HepG2 (cell line): ENCODE measurements around the gene PARP11. TPM values are rescaled to one million over a fixed set of nuclear protein-coding genes. Genes with fewer than 3 reads are reported as not detected.

Experiments used
- ATAC-seq: fragments of 200-7000 bp; cut with Tn5 transposase; 3 replicates; pipeline ENCODE4 v1.9.1; 2020; ENCODE audit warnings: mild to moderate bottlenecking, moderate library complexity
- BruUV-seq: library from RNA; stranded (reverse); fragments of 400-500 nt; replicated peaks from 2 replicates; lab custom pipeline; 2021; lab: Mats Ljungman, UMichigan
- CTCF ChIA-PET: fragments of 300-600 bp; formaldehyde crosslinking; extraction: SDS; loops from one replicate; lab custom pipeline; 2021; ENCODE audit warnings: low total read pairs, inconsistent platforms, low intra/inter-chr PET ratio; lab: Yijun Ruan, JAX
- POLR2A ChIA-PET: fragments of 350-600 bp; sonication (Branson Sonifier 250); formaldehyde crosslinking; loops from one replicate; lab custom pipeline; 2020; ENCODE audit warnings: antibody characterized with exemption, inconsistent platforms; lab: Yijun Ruan, JAX
- DNase-seq: peaks from one replicate; pipeline ENCODE4 v3.0.0-alpha.2; 2015; ENCODE audit warnings: low spot score
- FAIRE-seq: peaks from 3 replicates; lab custom pipeline; 2011; peaks lifted over from hg19 to GRCh38; lab: Jason Lieb, UNC
- H2AFZ ChIP-seq: one replicate; pipeline ENCODE4 v1.6.1; 2011; ENCODE audit warnings: low read length, inconsistent platforms
- H3K27ac ChIP-seq: fragments of 300-600 bp; 3 replicates; pipeline ENCODE4 v1.8.0; 2011; ENCODE audit warnings: mixed run types, mild to moderate bottlenecking, mixed read lengths, low read length, inconsistent platforms; ENCODE audit not compliant: insufficient read depth; ENCODE audit errors: extremely low read length
- H3K27me3 ChIP-seq, 2 experiments: fragments of 200-600 bp in 1 of 2; 2 replicates in 1 of 2; 3 replicates in 1 of 2; pipeline versions ENCODE4 v1.6.0 to v1.8.0; 2011; ENCODE audit warnings: low read length in 2 of 2, mild to moderate bottlenecking in 2 of 2, moderate library complexity in 2 of 2, inconsistent platforms in 1 of 2; ENCODE audit not compliant: insufficient read depth in 2 of 2, control insufficient read depth in 1 of 2
- H3K36me3 ChIP-seq, 2 experiments: fragments of 200-600 bp in 1 of 2; replicated peaks in 1 of 2; 2 replicates in 1 of 2; 3 replicates in 1 of 2; pipeline versions ENCODE4 v1.5.1 to v1.8.0; 2011; ENCODE audit warnings: low read length in 2 of 2, inconsistent platforms in 1 of 2; ENCODE audit not compliant: insufficient read depth in 2 of 2, control insufficient read depth in 1 of 2
- H3K4me1 ChIP-seq: 2 replicates; pipeline ENCODE4 v1.5.1; 2012; ENCODE audit warnings: low read length, inconsistent platforms; ENCODE audit not compliant: insufficient read depth
- H3K4me2 ChIP-seq: 2 replicates; pipeline ENCODE4 v1.6.0; 2011; ENCODE audit warnings: low read depth, low read length, inconsistent platforms
- H3K4me3 ChIP-seq, 3 experiments: fragments of 200-600 bp in 1 of 3; sonication (generic), shearing (Covaris generic) in 1 of 3; replicated peaks in 1 of 3; 2 replicates each; pipeline ENCODE4 v1.5.1; 2011 to 2016; ENCODE audit warnings: low read length in 3 of 3, inconsistent platforms in 2 of 3, low read depth in 2 of 3, mild to moderate bottlenecking in 2 of 3, control low read depth in 1 of 3, mixed read lengths in 1 of 3; ENCODE audit not compliant: insufficient read depth in 1 of 3
- H3K79me2 ChIP-seq: one replicate; pipeline ENCODE4 v1.6.1; 2011; ENCODE audit warnings: low read length, inconsistent platforms; ENCODE audit not compliant: insufficient read depth
- H3K9ac ChIP-seq: 2 replicates; pipeline ENCODE4 v1.6.0; 2011; ENCODE audit warnings: mild to moderate bottlenecking, low read depth, low read length, inconsistent platforms; ENCODE audit not compliant: insufficient read depth
- H3K9me3 ChIP-seq: 2 replicates; pipeline ENCODE4 v1.5.1; 2012; ENCODE audit warnings: mild to moderate bottlenecking, low read length
- H4K20me1 ChIP-seq: 2 replicates; pipeline ENCODE4 v1.6.0; 2011; ENCODE audit warnings: inconsistent platforms, mild to moderate bottlenecking, low read length, moderate library complexity; ENCODE audit not compliant: insufficient read depth
- ATF1 ChIP-seq: IDR thresholded peaks from 2 replicates; pipeline ENCODE4 v1.6.1; 2016; ENCODE audit warnings: mild to moderate bottlenecking, control low read depth
- BCL3 ChIP-seq: sonication (generic); formaldehyde crosslinking; IDR thresholded peaks from 2 replicates; pipeline ENCODE4 v1.5.1; 2020; ENCODE audit warnings: mild to moderate bottlenecking, missing genetic modification reagents, moderate library complexity
- BRD4 ChIP-seq: sonication (generic); formaldehyde crosslinking; IDR thresholded peaks from 2 replicates; pipeline ENCODE4 v1.4.0; 2020; ENCODE audit warnings: missing genetic modification reagents
- CREM ChIP-seq, 2 experiments: sonication (generic) in 1 of 2; formaldehyde crosslinking in 1 of 2; IDR thresholded peaks; 2 replicates each; pipeline versions ENCODE4 v1.4.0 to v1.6.1; 2016 to 2020; ENCODE audit warnings: antibody characterized with exemption in 1 of 2, mild to moderate bottlenecking in 1 of 2, missing genetic modification reagents in 1 of 2
- EP300 ChIP-seq, 3 experiments: sonication (generic) in 1 of 3; formaldehyde crosslinking in 1 of 3; IDR thresholded peaks; 2 replicates each; pipeline versions ENCODE4 v1.5.1 to v1.6.1; 2011 to 2020; ENCODE audit warnings: low read depth in 2 of 3, low read length in 2 of 3, borderline replicate concordance in 1 of 3, improper control_type of control experiment in 1 of 3, mild to moderate bottlenecking in 1 of 3, missing genetic modification reagents in 1 of 3, moderate library complexity in 1 of 3
- HES4 ChIP-seq: sonication (generic); formaldehyde crosslinking; IDR thresholded peaks from 2 replicates; pipeline ENCODE4 v1.9.0; 2021; ENCODE audit warnings: mild to moderate bottlenecking, missing genetic modification reagents, borderline replicate concordance
- HNRNPL ChIP-seq: fragments of 200-400 bp; formaldehyde crosslinking; IDR thresholded peaks from 2 replicates; pipeline ENCODE4 v1.6.1; 2017; ENCODE audit warnings: mild to moderate bottlenecking, low read depth, low read length
- MYNN ChIP-seq: sonication (generic); formaldehyde crosslinking; IDR thresholded peaks from 2 replicates; pipeline ENCODE4 v1.4.0; 2020; ENCODE audit warnings: mild to moderate bottlenecking, low read depth, missing genetic modification reagents
- PBX2 ChIP-seq: IDR thresholded peaks from 2 replicates; pipeline ENCODE4 v1.6.1; 2016; ENCODE audit warnings: control low read depth
- REL ChIP-seq: sonication (generic); formaldehyde crosslinking; conservative IDR thresholded peaks from 2 replicates; pipeline ENCODE4 v1.8.0; 2022; ENCODE audit warnings: mild to moderate bottlenecking, missing genetic modification reagents, moderate library complexity
- REPIN1 ChIP-seq: sonication (generic); formaldehyde crosslinking; IDR thresholded peaks from 2 replicates; pipeline ENCODE4 v1.8.0; 2022; ENCODE audit warnings: missing genetic modification reagents, low read depth, mild to moderate bottlenecking, borderline replicate concordance
- SMAD9 ChIP-seq: sonication (generic); formaldehyde crosslinking; IDR thresholded peaks from 2 replicates; pipeline ENCODE4 v1.5.1; 2020; ENCODE audit warnings: mild to moderate bottlenecking, missing genetic modification reagents
- TBX3 ChIP-seq: fragments of 450-650 bp; IDR thresholded peaks from 2 replicates; pipeline ENCODE4 v1.6.1; 2017; ENCODE audit warnings: antibody characterized with exemption, mild to moderate bottlenecking, inconsistent platforms, borderline replicate concordance
- ZFP82 ChIP-seq: sonication (generic); formaldehyde crosslinking; IDR thresholded peaks from 2 replicates; pipeline ENCODE4 v1.5.1; 2020; ENCODE audit warnings: mild to moderate bottlenecking, missing genetic modification reagents, borderline replicate concordance
- ZNF12 ChIP-seq: sonication (generic); formaldehyde crosslinking; IDR thresholded peaks from 2 replicates; pipeline ENCODE4 v1.5.0; 2020; ENCODE audit warnings: missing genetic modification reagents
- ZNF280B ChIP-seq: sonication (generic); formaldehyde crosslinking; IDR thresholded peaks from 2 replicates; pipeline ENCODE4 v1.5.0; 2020; ENCODE audit warnings: missing genetic modification reagents, mild to moderate bottlenecking, borderline replicate concordance
- ZNF296 ChIP-seq: sonication (generic); formaldehyde crosslinking; conservative IDR thresholded peaks from 2 replicates; pipeline ENCODE4 v1.5.0; 2020; ENCODE audit warnings: mild to moderate bottlenecking, missing genetic modification reagents
- ZNF446 ChIP-seq: sonication (generic); formaldehyde crosslinking; IDR thresholded peaks from 2 replicates; pipeline ENCODE4 v1.5.0; 2020; ENCODE audit warnings: mild to moderate bottlenecking, missing genetic modification reagents
- ZNF691 ChIP-seq: sonication (generic); formaldehyde crosslinking; IDR thresholded peaks from 2 replicates; pipeline ENCODE4 v1.4.0; 2020; ENCODE audit warnings: missing genetic modification reagents, low read depth, mild to moderate bottlenecking, borderline replicate concordance
- WGBS: methylation state at CpG from one replicate; pipeline ENCODE4 v1.1.6; 2017; ENCODE audit warnings: low lambda C conversion rate; 5-methylcytosine and 5-hydroxymethylcytosine counted together
- in situ Hi-C: cut with HindIII; loops from 2 replicates; pipeline ENCODE4 v1.10.0; 2017; ENCODE audit warnings: low pct_unique_long_range_greater_than_20kb; ENCODE audit not compliant: extremely low pct_ligation_motif_present
- intact Hi-C: fragments of 100-400 bp; cut with micrococcal nuclease; formaldehyde crosslinking; loops from one replicate; pipeline ENCODE4 v1.10.0; 2022; ENCODE audit not compliant: unreplicated experiment
- polyA plus RNA-seq, 8 experiments: library from polyadenylated mRNA; depleted of rRNA in 3 of 8; stranded (reverse) in 7 of 8; unstranded in 1 of 8; fragments of >200 nt; fragmentation: Illumina TruSeq in 4 of 8; extraction: Trizol in 4 of 8; gene quantifications; 2 replicates each; pipeline versions ENCODE4 v1.2.1 to v1.2.3, GENCODE V29; 2011 to 2016; ENCODE audit warnings: low read depth in 4 of 8, missing spikeins in 1 of 8, mixed read lengths in 1 of 8; ENCODE audit not compliant: insufficient read depth in 1 of 8
- total RNA-seq, 5 experiments: library from RNA; depleted of rRNA; stranded (reverse); fragments of >200 nt; fragmentation: Illumina TruSeq; extraction: Trizol; gene quantifications; 2 replicates each; pipeline ENCODE4 v1.2.3, GENCODE V29; 2016; ENCODE audit warnings: low read depth in 1 of 5

Gene PARP11
- total and polyA plus RNA-seq, 2 of the 13 experiments (the other 11 are each of a cell fraction or from before 2014, with no cell fraction given): 4.0 to 7.6 TPM

GRCh38 chr12:3805077-3805476 lies 68.1 kb downstream of the PARP11 start:
- H3K9ac ChIP-seq: no peak overlapping the region
- no peaks in the 10 kb centered on the region for H3K27me3 ChIP-seq
- no peaks in the 10 kb centered on the region for H3K36me3 ChIP-seq
- in situ Hi-C loops: loop anchor here (10.0 kb wide), 2 partner anchors 150 to 510 kb away; no protein-coding TSS in a partner anchor
- ATAC-seq (no peak), DNase-seq (no peak), FAIRE-seq (no peak)
- no peak overlapping the region for H2AFZ ChIP-seq
- H4K20me1 ChIP-seq: no peaks in the 10 kb centered on the region
- TF ChIP-seq HES4 (CRISPR knock-in tag): no peak
- no peak for TF ChIP-seq EP300 (IDR thresholded peaks at IDR 0.05; ENCODE audit: low read depth in 2 of 2, low read length in 2 of 2)
- TF ChIP-seq EP300 (CRISPR knock-in tag; IDR thresholded peaks at IDR 0.05; ENCODE audit: borderline replicate concordance): no peak
- no peak for TF ChIP-seq ATF1 (CRISPR knock-in tag)
- TF ChIP-seq ZNF280B (CRISPR knock-in tag): no peak
- TF ChIP-seq PBX2 (CRISPR knock-in tag): no peak
- no peak for TF ChIP-seq REPIN1 (CRISPR knock-in tag)
- no peak for TF ChIP-seq HNRNPL
- no peak for TF ChIP-seq ZNF446 (CRISPR knock-in tag)
- no peak for TF ChIP-seq SMAD9 (CRISPR knock-in tag)
- no peak for TF ChIP-seq ZNF12 (CRISPR knock-in tag)
- TF ChIP-seq CREM (IDR thresholded peaks at IDR 0.05): no peak
- no peak for TF ChIP-seq CREM (CRISPR knock-in tag; IDR thresholded peaks at IDR 0.05)
- TF ChIP-seq MYNN: no peak
- no peak for TF ChIP-seq REL (CRISPR knock-in tag)
- no peak for TF ChIP-seq ZNF691 (CRISPR knock-in tag)
- TF ChIP-seq BCL3: no peak
- TF ChIP-seq TBX3: no peak
- TF ChIP-seq ZNF296: no peak
- TF ChIP-seq BRD4 (CRISPR knock-in tag): no peak
- no peak for TF ChIP-seq ZFP82 (CRISPR knock-in tag)
- WGBS: 94% methylated on average over 1 of the region's 1 CpG
- H3K9me3 ChIP-seq: no peaks in the 10 kb centered on the region
- 0 out of 2 replicates have a peak, but pooled peaks cover 5% of the 10 kb centered on the region for H3K4me1 ChIP-seq
- ChIA-PET CTCF (no interaction called here), POLR2A (no interaction called here)
- BruUV-seq: no TSS peak
- H3K79me2 ChIP-seq: no peaks in the 10 kb centered on the region
- H3K4me3 ChIP-seq: no peak overlapping the region
- intact Hi-C loops: loop anchor here (2.0 kb wide), 1 partner anchor 150 kb away; no protein-coding TSS in a partner anchor
- no peak overlapping the region for H3K4me2 ChIP-seq
- H3K27ac ChIP-seq: no peak overlapping the region
